ENCODE results near the gene TPI1. TPM values are rescaled to one million over a fixed set of nuclear protein-coding genes. Genes with fewer than 3 reads are reported as not detected.

TPI1 gene
- total RNA-seq, 2 donors from 2014 or later = 404 to 443 TPM

DNA sequence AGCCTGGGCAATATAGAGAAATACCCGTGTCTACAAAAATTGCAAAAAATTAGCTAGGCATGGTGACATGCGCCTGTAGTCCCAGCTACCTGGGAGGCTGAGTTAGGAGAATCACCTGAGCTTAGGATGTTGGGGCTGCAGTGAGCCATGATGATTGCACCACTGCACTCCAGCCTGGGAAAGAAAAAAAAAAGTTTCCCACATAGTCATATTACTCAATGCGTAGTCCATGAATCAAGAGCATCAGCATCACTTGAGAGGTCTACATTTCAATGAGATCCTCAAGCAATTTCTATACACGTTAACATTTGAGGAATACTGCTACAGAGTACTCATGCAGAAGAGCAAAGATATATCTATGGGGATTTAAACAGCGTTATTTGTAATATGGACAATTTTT, 32.1 kb downstream of the TPI1 start:
- no peak for DNase-seq (ENCODE audit: low spot score)
- no peaks in the 10 kb centered on the region for H3K4me1 ChIP-seq (replicated peaks)
- TF ChIP-seq, protein P1, sequence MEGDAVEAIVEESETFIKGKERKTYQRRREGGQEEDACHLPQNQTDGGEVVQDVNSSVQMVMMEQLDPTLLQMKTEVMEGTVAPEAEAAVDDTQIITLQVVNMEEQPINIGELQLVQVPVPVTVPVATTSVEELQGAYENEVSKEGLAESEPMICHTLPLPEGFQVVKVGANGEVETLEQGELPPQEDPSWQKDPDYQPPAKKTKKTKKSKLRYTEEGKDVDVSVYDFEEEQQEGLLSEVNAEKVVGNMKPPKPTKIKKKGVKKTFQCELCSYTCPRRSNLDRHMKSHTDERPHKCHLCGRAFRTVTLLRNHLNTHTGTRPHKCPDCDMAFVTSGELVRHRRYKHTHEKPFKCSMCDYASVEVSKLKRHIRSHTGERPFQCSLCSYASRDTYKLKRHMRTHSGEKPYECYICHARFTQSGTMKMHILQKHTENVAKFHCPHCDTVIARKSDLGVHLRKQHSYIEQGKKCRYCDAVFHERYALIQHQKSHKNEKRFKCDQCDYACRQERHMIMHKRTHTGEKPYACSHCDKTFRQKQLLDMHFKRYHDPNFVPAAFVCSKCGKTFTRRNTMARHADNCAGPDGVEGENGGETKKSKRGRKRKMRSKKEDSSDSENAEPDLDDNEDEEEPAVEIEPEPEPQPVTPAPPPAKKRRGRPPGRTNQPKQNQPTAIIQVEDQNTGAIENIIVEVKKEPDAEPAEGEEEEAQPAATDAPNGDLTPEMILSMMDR (IDR thresholded peaks at IDR 0.05) = no peak
- TF ChIP-seq POLR2A (IDR thresholded peaks at IDR 0.05) (no peak), POLR2AphosphoS5 (IDR thresholded peaks at IDR 0.05) (no peak)
- no peaks in the 10 kb centered on the region for H3K36me3 ChIP-seq
- no peaks in the 10 kb centered on the region for H3K27me3 ChIP-seq (replicated peaks; ENCODE audit: insufficient read depth)
- H3K4me3 ChIP-seq = no peak overlapping the region
- no peaks in the 10 kb centered on the region for H3K9me3 ChIP-seq
- H3K27ac ChIP-seq = no peak overlapping the region
- intact Hi-C loops (cut with DNase I) = no loop called here
- WGBS = 71% methylated on average over 5 of the region's 5 CpGs

DNA sequence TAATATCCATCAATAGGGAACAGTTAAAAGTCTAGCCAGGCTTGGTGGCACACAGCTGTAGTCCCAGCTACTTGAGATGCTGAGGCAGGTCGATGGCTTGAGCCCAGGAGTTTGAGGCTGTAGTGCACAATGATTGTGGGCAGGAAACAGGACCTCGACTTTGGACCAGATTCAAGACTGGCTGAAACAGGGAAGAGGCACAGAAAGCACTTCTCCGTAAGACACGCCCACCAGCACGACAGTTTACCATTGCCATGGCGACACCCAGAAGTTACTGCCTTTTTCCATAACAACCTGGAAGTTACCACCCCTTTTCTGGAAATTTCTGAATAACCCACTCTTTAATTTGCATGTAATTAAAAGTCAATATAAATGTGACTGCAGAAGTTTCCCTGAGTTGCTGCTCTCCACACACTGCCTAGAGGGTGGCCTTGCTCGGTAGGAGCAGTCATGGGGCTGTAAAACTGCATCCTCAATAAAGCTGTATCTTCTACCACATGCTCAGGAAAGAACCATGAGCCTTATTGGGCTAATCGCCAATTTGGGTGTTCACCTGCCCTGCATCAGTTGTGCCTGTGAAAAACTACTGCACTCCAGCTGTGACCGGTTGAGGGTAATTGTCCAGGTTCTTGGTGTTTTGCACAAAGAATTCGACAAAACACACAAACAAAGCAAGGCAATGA, 32.6 kb downstream of the TPI1 start:
- TF ChIP-seq POLR2AphosphoS5 (IDR thresholded peaks at IDR 0.05) = peak; percentile 14
- TF ChIP-seq POLR2A (IDR thresholded peaks at IDR 0.05) = no peak
- TF ChIP-seq, protein P1 (IDR thresholded peaks at IDR 0.05) = no peak
- Histone ChIP-seq H3K36me3 (no peaks in the 10 kb centered on the region), H3K4me3 (no peak overlapping the region), H3K27ac (no peak overlapping the region), H3K27me3 (replicated peaks; ENCODE audit: insufficient read depth) (no peaks in the 10 kb centered on the region), H3K9me3 (no peaks in the 10 kb centered on the region), H3K4me1 (replicated peaks) (no peaks in the 10 kb centered on the region)
- no peak for DNase-seq (ENCODE audit: low spot score)
- intact Hi-C loops (cut with DNase I) = no loop called here
- 44% methylated on average over 10 of the region's 10 CpGs for WGBS

- no peak for DNase-seq (ENCODE audit: low spot score)
- TF ChIP-seq, protein P1 (IDR thresholded peaks at IDR 0.05) = no peak
- TF ChIP-seq POLR2A (IDR thresholded peaks at IDR 0.05) (no peak), POLR2AphosphoS5 (IDR thresholded peaks at IDR 0.05) (no peak)
- 63% methylated on average over 4 of the region's 4 CpGs for WGBS
- H3K36me3 ChIP-seq = no peaks in the 10 kb centered on the region
- H3K27me3 ChIP-seq (replicated peaks; ENCODE audit: insufficient read depth) = no peaks in the 10 kb centered on the region
- H3K4me1 ChIP-seq (replicated peaks) = no peaks in the 10 kb centered on the region
- H3K27ac ChIP-seq = no peak overlapping the region
- intact Hi-C loops (cut with DNase I) = no loop called here
- H3K4me3 ChIP-seq = no peak overlapping the region
- no peaks in the 10 kb centered on the region for H3K9me3 ChIP-seq
Measured at GRCh38 chr12:6902448-6902847, 35.1 kb downstream of the TPI1 start.

GRCh38 chr12:6903722-6904121, 36.4 kb downstream of the TPI1 start:
- H3K27me3 ChIP-seq (replicated peaks; ENCODE audit: insufficient read depth) = no peaks in the 10 kb centered on the region
- no peaks in the 10 kb centered on the region for H3K9me3 ChIP-seq
- no peaks in the 10 kb centered on the region for H3K4me1 ChIP-seq (replicated peaks)
- H3K4me3 ChIP-seq = no peak overlapping the region
- no peak for DNase-seq (ENCODE audit: low spot score)
- no peak for TF ChIP-seq POLR2AphosphoS5 (IDR thresholded peaks at IDR 0.05)
- TF ChIP-seq POLR2A (IDR thresholded peaks at IDR 0.05) = no peak
- TF ChIP-seq, protein P1 (IDR thresholded peaks at IDR 0.05) = no peak
- H3K27ac ChIP-seq = peak overlapping the region in 1 of 2 donors; percentile 78
- no peaks in the 10 kb centered on the region for H3K36me3 ChIP-seq
- WGBS = 32% methylated on average over 1 of the region's 1 CpG
- intact Hi-C loops (cut with DNase I) = no loop called here

Data from prostate gland (tissue), 2 donors.